CD14-positive monocyte (primary cell): ENCODE results near the gene EPSTI1. TPM values are rescaled to one million over a fixed set of nuclear protein-coding genes. Genes with fewer than 3 reads are reported as not detected.

ENCODE experiments used
- DNase-seq, 3 donors: peaks; one replicate each; pipeline ENCODE4 v3.0.0-alpha.2; 2011 to 2022
- H2AFZ ChIP-seq: 2 replicates; pipeline ENCODE4 v1.6.0; 2012; ENCODE audit warnings: mild to moderate bottlenecking, low read depth, low read length, inconsistent platforms; ENCODE audit not compliant: insufficient read depth, poor library complexity, severe bottlenecking
- H3K27ac ChIP-seq, 2 donors: 1 replicate in 1 of 2; 2 replicates in 1 of 2; pipeline ENCODE4 v1.5.1; 2012 to 2013; ENCODE audit warnings: low read length in 2 of 2, control low read depth in 1 of 2, inconsistent platforms in 1 of 2, low read depth in 1 of 2, mild to moderate bottlenecking in 1 of 2
- H3K27me3 ChIP-seq, 2 donors: one replicate each; pipeline versions ENCODE4 v1.6.0 to v1.6.1; 2011 to 2013; ENCODE audit warnings: low read length in 2 of 2; ENCODE audit not compliant: control insufficient read depth in 2 of 2, insufficient read depth in 2 of 2
- H3K36me3 ChIP-seq, 2 donors: replicated peaks in 1 of 2; 1 replicate in 1 of 2; 2 replicates in 1 of 2; pipeline versions ENCODE4 v1.5.1 to v1.6.1; 2012 to 2013; ENCODE audit warnings: low read length in 2 of 2, control low read depth in 1 of 2, inconsistent platforms in 1 of 2, mild to moderate bottlenecking in 1 of 2; ENCODE audit not compliant: insufficient read depth in 2 of 2, control insufficient read depth in 1 of 2
- H3K4me1 ChIP-seq, 2 donors: 1 replicate in 1 of 2; 2 replicates in 1 of 2; pipeline versions ENCODE4 v1.5.1 to v1.6.1; 2012 to 2013; ENCODE audit warnings: low read length in 2 of 2, control low read depth in 1 of 2, inconsistent platforms in 1 of 2, mild to moderate bottlenecking in 1 of 2, moderate library complexity in 1 of 2; ENCODE audit not compliant: insufficient read depth in 2 of 2, control insufficient read depth in 1 of 2
- H3K4me2 ChIP-seq: replicated peaks from 2 replicates; pipeline ENCODE3; 2012; ENCODE audit warnings: low read length, moderate library complexity, mild to moderate bottlenecking; ENCODE audit not compliant: poor library complexity, severe bottlenecking; ENCODE audit errors: extremely low read depth
- H3K4me3 ChIP-seq, 3 experiments: fragments of 200-600 bp in 1 of 3; sonication (generic) in 1 of 3; replicated peaks in 1 of 3; 1 replicate in 2 of 3; 2 replicates in 1 of 3; pipeline ENCODE4 v1.5.1; 2011 to 2013; ENCODE audit warnings: low read length in 3 of 3, mild to moderate bottlenecking in 3 of 3, control low read depth in 2 of 3, low read depth in 2 of 3, inconsistent platforms in 1 of 3, moderate library complexity in 1 of 3
- H3K79me2 ChIP-seq: 2 replicates; pipeline ENCODE4 v1.6.0; 2012; ENCODE audit warnings: mild to moderate bottlenecking, control low read depth, inconsistent platforms, low read length, moderate library complexity; ENCODE audit not compliant: insufficient read depth
- H3K9ac ChIP-seq: 2 replicates; pipeline ENCODE4 v1.6.0; 2017; ENCODE audit warnings: low read length, mild to moderate bottlenecking; ENCODE audit not compliant: insufficient read depth, poor library complexity, severe bottlenecking
- H3K9me3 ChIP-seq, 2 donors: replicated peaks in 1 of 2; 1 replicate in 1 of 2; 2 replicates in 1 of 2; pipeline versions ENCODE4 v1.5.1 to v1.6.1; 2012 to 2013; ENCODE audit warnings: low read length in 2 of 2, control low read depth in 1 of 2; ENCODE audit not compliant: control insufficient read depth in 1 of 2, insufficient read depth in 1 of 2
- H4K20me1 ChIP-seq: 2 replicates; pipeline ENCODE4 v1.6.0; 2012; ENCODE audit warnings: mild to moderate bottlenecking, low read length, control low read depth, moderate library complexity; ENCODE audit not compliant: insufficient read depth
- H3K27ac Mint-ChIP-seq, 7 donors: one replicate each; pipeline ENCODE4 v1.8.0; 2020; ENCODE audit warnings: mild to moderate bottlenecking in 7 of 7, mixed read lengths in 7 of 7, moderate library complexity in 6 of 7, inconsistent platforms in 2 of 7
- H3K27me3 Mint-ChIP-seq, 3 donors: one replicate each; pipeline ENCODE4 v1.8.0; 2021 to 2022; ENCODE audit warnings: low read depth in 3 of 3, mild to moderate bottlenecking in 3 of 3, mixed read lengths in 3 of 3, moderate library complexity in 3 of 3, inconsistent platforms in 1 of 3
- H3K36me3 Mint-ChIP-seq, 2 donors: one replicate each; pipeline ENCODE4 v1.8.0; 2020; ENCODE audit warnings: mixed read lengths in 2 of 2, inconsistent platforms in 1 of 2, mild to moderate bottlenecking in 1 of 2
- H3K4me1 Mint-ChIP-seq: one replicate; pipeline ENCODE4 v1.8.0; 2020; ENCODE audit warnings: mild to moderate bottlenecking, mixed read lengths
- H3K4me3 Mint-ChIP-seq, 2 donors: one replicate each; pipeline ENCODE4 v1.8.0; 2020; ENCODE audit warnings: mild to moderate bottlenecking in 2 of 2, mixed read lengths in 2 of 2, moderate library complexity in 1 of 2
- H3K9me3 Mint-ChIP-seq, 7 donors: one replicate each; pipeline ENCODE4 v1.8.0; 2020 to 2022; ENCODE audit warnings: mixed read lengths in 7 of 7, mild to moderate bottlenecking in 6 of 7, moderate library complexity in 6 of 7, inconsistent platforms in 2 of 7
- CTCF ChIP-seq: fragments of 200-600 bp; IDR thresholded peaks from one replicate; pipeline ENCODE4 v1.8.0; 2022; ENCODE audit warnings: antibody characterized with exemption, mild to moderate bottlenecking
- WGBS: methylation state at CpG from one replicate; pipeline ENCODE4 v1.1.5; 2013; ENCODE audit warnings: missing lambda C conversion rate; ENCODE audit not compliant: insufficient coverage; 5-methylcytosine and 5-hydroxymethylcytosine counted together
- intact Hi-C, 2 donors: fragments of 100-400 bp; cut with micrococcal nuclease; formaldehyde crosslinking; loops; one replicate each; pipeline versions ENCODE4 v1.15.0 to v1.15.1; 2023
- polyA plus RNA-seq, 3 donors: library from polyadenylated mRNA; depleted of rRNA in 1 of 3; unstranded in 2 of 3; stranded (reverse) in 1 of 3; fragments of 300-500 nt in 2 of 3; fragments of >200 nt in 1 of 3; fragmentation: Illumina TruSeq in 2 of 3; gene quantifications; 1 replicate in 2 of 3; 2 replicates in 1 of 3; pipeline ENCODE4 v1.2.3, GENCODE V29; 2012 to 2021

EPSTI1 gene
- polyA plus RNA-seq, 3 donors = 14.6 to 19.9 (median 16.4) TPM

- Mint-ChIP-seq H3K4me1 (no peaks in the 10 kb centered on the region), H3K9me3 (peaks cover 0 to 7% (median 0%) of the 10 kb centered on the region in 7 donors), H3K27me3 (peaks cover 1 to 7% (median 7%) of the 10 kb centered on the region in 3 donors), H3K4me3 (no peak overlapping the region), H3K36me3 (no peaks in the 10 kb centered on the region), H3K27ac (peak overlapping the region in 1 of 7 donors; percentile 4)
- DNase-seq = no peak
- Histone ChIP-seq H3K27ac (no peak overlapping the region), H4K20me1 (no peaks in the 10 kb centered on the region), H3K4me3 (no peak overlapping the region), H2AFZ (no peak overlapping the region), H3K9ac (no peak overlapping the region), H3K36me3 (no peaks in the 10 kb centered on the region), H3K27me3 (no peaks in the 10 kb centered on the region), H3K9me3 (no peaks in the 10 kb centered on the region), H3K4me2 (no peak overlapping the region), H3K4me1 (no peaks in the 10 kb centered on the region), H3K79me2 (no peaks in the 10 kb centered on the region)
- no peak for TF ChIP-seq CTCF
- intact Hi-C loops = no loop called here
- 64% methylated on average over 2 of the region's 3 CpGs for WGBS
Measured at GRCh38 chr13:43006893-43007631, 15.0 kb upstream of the EPSTI1 start.

- H2AFZ ChIP-seq = no peak overlapping the region
- Mint-ChIP-seq H3K36me3 (no peaks in the 10 kb centered on the region), H3K27me3 (peaks cover 1 to 7% (median 7%) of the 10 kb centered on the region in 3 donors), H3K27ac (no peak overlapping the region), H3K4me1 (peaks cover 6% of the 10 kb centered on the region), H3K9me3 (peaks cover 0 to 8% (median 0%) of the 10 kb centered on the region in 7 donors), H3K4me3 (no peak overlapping the region)
- no peaks in the 10 kb centered on the region for H3K79me2 ChIP-seq
- H3K4me1 ChIP-seq = peaks cover 2 to 4% of the 10 kb centered on the region in 2 donors
- H3K4me2 ChIP-seq = no peak overlapping the region
- H3K9ac ChIP-seq = no peak overlapping the region
- intact Hi-C loops = no loop called here
- WGBS = no CpG with 5 or more reads among the region's 3 CpGs
- no peak for TF ChIP-seq CTCF
- H4K20me1 ChIP-seq = no peaks in the 10 kb centered on the region
- H3K4me3 ChIP-seq = no peak overlapping the region
- H3K27ac ChIP-seq = no peak overlapping the region
- H3K9me3 ChIP-seq = no peaks in the 10 kb centered on the region
- no peaks in the 10 kb centered on the region for H3K36me3 ChIP-seq
- no peaks in the 10 kb centered on the region for H3K27me3 ChIP-seq
- no peak for DNase-seq
Measured at GRCh38 chr13:43005460-43006236, 13.6 kb upstream of the EPSTI1 start.
